ENCODE measurements around the gene DGKD.
"Not testable (repeated sequence)": the region's sequence is repeated elsewhere in the genome, so short reads cannot be mapped to it uniquely, and the experiment has no call there.

DGKD gene

GRCh38 chr2:233369897-233370685, 15.8 kb downstream of the DGKD start:
- H3K36me3 ChIP-seq (replicated peaks): no peaks in the 10 kb centered on the region
- in situ Hi-C loops (cut with HindIII; ENCODE audit: low pct_ligation_motif_present, low sequenced_read_pairs): no loop called here
- no peaks in the 10 kb centered on the region for H3K27me3 ChIP-seq (replicated peaks)
- H3K27ac ChIP-seq: no peak overlapping the region
- H3K4me3 ChIP-seq (ENCODE audit: low read depth, low read length): no peak overlapping the region
- no peak for DNase-seq
- no peak for TF ChIP-seq CTCF (IDR thresholded peaks at IDR 0.05; ENCODE audit: low read depth, low read length, missing control alignments)

- in situ Hi-C loops (cut with HindIII; ENCODE audit: low pct_ligation_motif_present, low sequenced_read_pairs): no loop called here
- no peak overlapping the region for H3K4me3 ChIP-seq (ENCODE audit: low read depth, low read length)
- H3K36me3 ChIP-seq (replicated peaks): no peaks in the 10 kb centered on the region
- H3K27ac ChIP-seq: no peak overlapping the region
- no peak for TF ChIP-seq CTCF (IDR thresholded peaks at IDR 0.05; ENCODE audit: low read depth, low read length, missing control alignments)
- DNase-seq: no peak
- no peaks in the 10 kb centered on the region for H3K27me3 ChIP-seq (replicated peaks)
Observed at GRCh38 chr2:233371641-233372040, 17.3 kb downstream of the DGKD start.

GRCh38 chr2:233372855-233373254, 18.6 kb downstream of the DGKD start:
- H3K27me3 ChIP-seq (replicated peaks): no peaks in the 10 kb centered on the region
- H3K27ac ChIP-seq: no peak overlapping the region
- no peak for TF ChIP-seq CTCF (IDR thresholded peaks at IDR 0.05; ENCODE audit: low read depth, low read length, missing control alignments)
- no peak for DNase-seq
- H3K36me3 ChIP-seq (replicated peaks): no peaks in the 10 kb centered on the region
- in situ Hi-C loops (cut with HindIII; ENCODE audit: low pct_ligation_motif_present, low sequenced_read_pairs): no loop called here
- H3K4me3 ChIP-seq (ENCODE audit: low read depth, low read length): no peak overlapping the region

DNA sequence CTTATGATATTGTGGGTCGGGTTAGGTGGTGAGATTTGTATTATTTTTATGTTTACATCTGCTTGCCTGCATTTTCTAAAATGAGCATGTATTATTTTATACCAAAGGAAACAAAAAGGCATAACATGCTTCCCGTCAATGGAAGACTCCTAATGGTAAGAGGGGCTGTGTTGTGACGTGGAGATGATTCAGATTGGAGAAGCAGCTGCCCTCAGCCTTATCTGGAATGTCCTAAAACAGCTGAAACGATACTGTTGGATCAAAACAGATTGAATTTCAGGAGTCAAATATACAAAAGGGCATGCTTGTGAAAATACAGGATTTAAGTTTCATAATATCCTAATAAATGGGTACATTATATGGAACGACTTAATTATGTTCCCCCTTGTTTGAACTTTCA, 19.0 kb downstream of the DGKD start:
- H3K27ac ChIP-seq: no peak overlapping the region
- H3K4me3 ChIP-seq (ENCODE audit: low read depth, low read length): no peak overlapping the region
- TF ChIP-seq CTCF (IDR thresholded peaks at IDR 0.05; ENCODE audit: low read depth, low read length, missing control alignments): no peak
- no peak for DNase-seq
- H3K36me3 ChIP-seq (replicated peaks): no peaks in the 10 kb centered on the region
- in situ Hi-C loops (cut with HindIII; ENCODE audit: low pct_ligation_motif_present, low sequenced_read_pairs): no loop called here
- H3K27me3 ChIP-seq (replicated peaks): no peaks in the 10 kb centered on the region

GRCh38 chr2:233374776-233375175, 20.5 kb downstream of the DGKD start:
- H3K36me3 ChIP-seq (replicated peaks); H3K4me3 ChIP-seq (ENCODE audit: low read depth, low read length); H3K27me3 ChIP-seq (replicated peaks); H3K27ac ChIP-seq; in situ Hi-C loops (cut with HindIII; ENCODE audit: low pct_ligation_motif_present, low sequenced_read_pairs); DNase-seq: not testable (repeated sequence)

DNA sequence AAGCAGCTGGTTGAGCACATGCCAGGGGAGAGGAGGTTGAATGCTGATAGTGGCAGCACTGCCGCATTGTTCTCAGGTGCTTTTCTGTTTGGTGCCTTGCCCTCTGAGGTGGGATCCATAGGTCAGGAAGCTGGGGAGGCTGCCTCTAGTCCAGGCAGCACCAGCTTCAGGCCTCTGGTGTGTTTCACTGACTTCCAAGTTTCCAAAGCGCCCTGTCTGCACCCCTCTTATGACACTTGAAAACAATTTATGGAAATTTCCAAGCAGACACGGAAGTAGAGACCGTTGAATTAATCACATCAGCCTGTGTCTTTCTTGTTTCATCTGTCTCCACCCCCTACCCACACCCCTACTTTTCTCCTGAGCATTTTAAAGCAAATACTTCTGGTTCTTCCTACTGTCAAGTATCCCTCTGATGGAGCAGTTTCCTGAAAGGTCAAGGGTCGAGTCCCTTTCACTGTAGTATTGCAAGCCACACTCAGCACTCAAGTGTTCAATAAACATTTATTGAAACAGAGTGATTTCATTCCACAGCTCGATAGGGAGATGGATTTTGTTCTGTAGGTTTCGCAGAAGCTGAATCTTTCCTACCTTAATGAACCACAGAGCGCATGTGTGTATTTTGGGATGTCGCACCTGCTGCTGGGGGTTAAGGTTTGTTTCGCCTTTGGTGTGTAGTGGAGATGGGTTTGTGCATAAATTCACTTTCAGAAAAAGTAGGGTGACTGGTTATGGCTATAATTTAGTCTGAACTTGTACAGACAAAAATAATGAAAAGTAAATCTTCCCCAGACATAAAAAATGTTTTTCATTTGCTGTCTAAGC, 21.4 kb downstream of the DGKD start:
- H3K4me3 ChIP-seq (ENCODE audit: low read depth, low read length): no peak overlapping the region
- no peaks in the 10 kb centered on the region for H3K36me3 ChIP-seq (replicated peaks)
- in situ Hi-C loops (cut with HindIII; ENCODE audit: low pct_ligation_motif_present, low sequenced_read_pairs): no loop called here
- no peaks in the 10 kb centered on the region for H3K27me3 ChIP-seq (replicated peaks)
- no peak for TF ChIP-seq CTCF (IDR thresholded peaks at IDR 0.05; ENCODE audit: low read depth, low read length, missing control alignments)
- DNase-seq: no peak
- no peak overlapping the region for H3K27ac ChIP-seq
